Heart left ventricle (tissue), 13 donors: ENCODE data around the gene BCAS1.

Experiments
- CTCF ChIP-seq, 12 donors: fragments of 200-600 bp; sonication (generic) in 4 of 12; IDR thresholded peaks; one replicate each; pipeline versions ENCODE4 v1.5.0 to v1.8.0; 2018 to 2022; ENCODE audit warnings: antibody characterized with exemption in 12 of 12, mild to moderate bottlenecking in 5 of 12
- POLR2A ChIP-seq, 2 donors: fragments of 450-650 bp; IDR thresholded peaks; one replicate each; pipeline ENCODE4 v1.6.1; 2017; ENCODE audit warnings: antibody characterized with exemption in 2 of 2, mild to moderate bottlenecking in 2 of 2, moderate library complexity in 2 of 2
- donor health status: ischemic (EF 13 %, LVEDD 7.1; RV severe dilation, severe dysfunction).
- donor health status: DM: no; HTN: yes; CAD: no.
- donor health status: DM: no; HTN: no; CAD: no.
- donor health status: ischemic (EF 25% LVEDD 6.9; RV normal size, moderate dysfunction).
- donor health status: ischemic (EF 25% LVEDD 5.7; RV mildly dilated, moderate dysfunction).
- donor health status: ischemic (EF 35%, LVEDD 5.7; RV mildly dilated, moderate dysfunction).
- donor health status: nonischemic (EF 11% LVEDD 7.7; RV severe dilation, severe dysfunction).
- donor health status: DM: yes; HTN: yes; CAD: no.
- donor health status: PGD.
- donor health status: ischemic (EF 29% LVEDD 5.4; RV normal size, mild dysfunction).
- donor health status: nonischemic (EF 23%, LVEDD 6.1; RV moderate dilation, normal function).

- TF ChIP-seq CTCF (IDR thresholded peaks at IDR 0.05): peak; percentile 59 to 94 (median 81)
- no peak for TF ChIP-seq POLR2A (IDR thresholded peaks at IDR 0.05)
Measured at GRCh38 chr20:54103067-54103761, 32.8 kb upstream of the BCAS1 start.
